H1 (cell line): ENCODE results near the gene RHOU. TPM values are rescaled to one million over a fixed set of nuclear protein-coding genes. Genes with fewer than 3 reads are reported as not detected.
A peak's percentile ranks its signal among the peaks of the same experiment; 100 is the strongest.
"Not testable (repeated sequence)": the region's sequence is repeated elsewhere in the genome, so short reads cannot be mapped to it uniquely, and the experiment has no call there.

Experiments
- CTCF ChIA-PET: fragments of 300-600 bp; sonication (Branson Sonifier 250); formaldehyde crosslinking; loops from one replicate; lab custom pipeline; 2021; ENCODE audit not compliant: partially characterized antibody; lab: Charles Lee
- POLR2A ChIA-PET: fragments of 300-600 bp; sonication (Branson Sonifier 250); formaldehyde crosslinking; loops from one replicate; lab custom pipeline; 2021; ENCODE audit warnings: inconsistent platforms; ENCODE audit not compliant: partially characterized antibody; lab: Charles Lee
- DNase-seq, 2 experiments: peaks; one replicate each; pipeline versions ENCODE4 v3.0.0 to v3.0.0-alpha.2; 2010 to 2022; ENCODE audit warnings: low spot score in 2 of 2, low read depth in 1 of 2, mixed read lengths in 1 of 2
- FAIRE-seq: peaks from 2 replicates; lab custom pipeline; 2011; peaks lifted over from hg19 to GRCh38; lab: Jason Lieb, UNC
- H2AFZ ChIP-seq: 2 replicates; pipeline ENCODE4 v1.8.1; 2012; ENCODE audit warnings: low read length, inconsistent platforms
- H2AK5ac ChIP-seq: 2 replicates; pipeline ENCODE4 v1.6.1; 2013; ENCODE audit warnings: low read depth, low read length
- H2BK120ac ChIP-seq: replicated peaks from 2 replicates; pipeline ENCODE3; 2013; ENCODE audit warnings: low read depth, low read length, inconsistent platforms
- H2BK12ac ChIP-seq: 2 replicates; pipeline ENCODE4 v1.6.1; 2013; ENCODE audit warnings: low read depth, low read length
- H2BK15ac ChIP-seq: 2 replicates; pipeline ENCODE4 v1.6.1; 2013; ENCODE audit warnings: low read length
- H2BK20ac ChIP-seq: 2 replicates; pipeline ENCODE4 v1.6.1; 2013; ENCODE audit warnings: low read length
- H2BK5ac ChIP-seq: 2 replicates; pipeline ENCODE4 v1.6.1; 2013; ENCODE audit warnings: low read depth, low read length
- H3K14ac ChIP-seq: 2 replicates; pipeline ENCODE4 v1.6.1; 2013; ENCODE audit warnings: inconsistent platforms; ENCODE audit not compliant: insufficient read length
- H3K18ac ChIP-seq: 2 replicates; pipeline ENCODE4 v1.6.1; 2013; ENCODE audit warnings: low read length; ENCODE audit errors: extremely low read depth
- H3K23ac ChIP-seq: 2 replicates; pipeline ENCODE4 v1.6.1; 2013; ENCODE audit warnings: inconsistent platforms; ENCODE audit not compliant: insufficient read length
- H3K23me2 ChIP-seq: 2 replicates; pipeline ENCODE4 v1.6.1; 2013; ENCODE audit warnings: low read depth, low read length
- H3K27ac ChIP-seq: 2 replicates; pipeline ENCODE4 v1.6.1; 2011; ENCODE audit warnings: low read depth, low read length, inconsistent platforms
- H3K27me3 ChIP-seq, 4 experiments: replicated peaks in 1 of 4; 1 replicate in 1 of 4; 2 replicates in 3 of 4; pipeline versions ENCODE4 v1.6.1 to v1.8.1; 2011 to 2013; ENCODE audit warnings: low read length in 3 of 4, mild to moderate bottlenecking in 3 of 4, inconsistent platforms in 2 of 4, mixed read lengths in 2 of 4, moderate library complexity in 1 of 4; ENCODE audit not compliant: control insufficient read depth in 3 of 4, insufficient read depth in 3 of 4; ENCODE audit errors: extremely low read depth in 1 of 4
- H3K36me3 ChIP-seq, 4 experiments: 2 replicates each; pipeline versions ENCODE4 v1.6.1 to v1.8.1; 2011 to 2013; ENCODE audit warnings: mild to moderate bottlenecking in 4 of 4, low read length in 3 of 4, moderate library complexity in 2 of 4, control low read depth in 1 of 4, inconsistent platforms in 1 of 4; ENCODE audit not compliant: insufficient read depth in 4 of 4, control insufficient read depth in 2 of 4
- H3K4ac ChIP-seq: replicated peaks from 2 replicates; pipeline ENCODE3; 2013; ENCODE audit warnings: low read length, low read depth, mixed read lengths, inconsistent platforms; ENCODE audit not compliant: insufficient read length
- H3K4me1 ChIP-seq, 4 experiments: replicated peaks in 1 of 4; 1 replicate in 1 of 4; 2 replicates in 3 of 4; pipeline versions ENCODE4 v1.6.1 to v1.8.1; 2011 to 2013; ENCODE audit warnings: low read length in 3 of 4, inconsistent platforms in 2 of 4, mixed read lengths in 1 of 4; ENCODE audit not compliant: insufficient read depth in 4 of 4, control insufficient read depth in 3 of 4
- H3K4me2 ChIP-seq, 2 experiments: 2 replicates each; pipeline versions ENCODE4 v1.6.1 to v1.8.1; 2011 to 2013; ENCODE audit warnings: low read depth in 2 of 2, low read length in 2 of 2, control low read depth in 1 of 2, inconsistent platforms in 1 of 2, mild to moderate bottlenecking in 1 of 2; ENCODE audit not compliant: insufficient read depth in 1 of 2
- H3K4me3 ChIP-seq, 4 experiments: fragments of 200-600, 300-600 bp in 1 of 4; sonication (generic), shearing (Covaris generic), sonication (Bioruptor Twin) in 1 of 4; 2 replicates each; pipeline versions ENCODE4 v1.5.1 to v1.8.1; 2011 to 2016; ENCODE audit warnings: low read length in 4 of 4, low read depth in 3 of 4, control low read depth in 2 of 4, inconsistent platforms in 2 of 4, mild to moderate bottlenecking in 2 of 4, mixed read lengths in 1 of 4, moderate library complexity in 1 of 4; ENCODE audit not compliant: insufficient read depth in 2 of 4; ENCODE audit errors: extremely low read depth in 1 of 4
- H3K56ac ChIP-seq: replicated peaks from 2 replicates; pipeline ENCODE3; 2013; ENCODE audit warnings: low read depth, mild to moderate bottlenecking, mixed read lengths, low read length, inconsistent platforms; ENCODE audit not compliant: insufficient read length
- H3K79me1 ChIP-seq: 2 replicates; pipeline ENCODE4 v1.6.1; 2013; ENCODE audit warnings: low read depth, low read length, control low read depth
- H3K79me2 ChIP-seq, 2 experiments: 2 replicates each; pipeline versions ENCODE4 v1.6.1 to v1.8.1; 2012 to 2013; ENCODE audit warnings: low read length in 2 of 2, mild to moderate bottlenecking in 2 of 2, inconsistent platforms in 1 of 2; ENCODE audit not compliant: insufficient read depth in 2 of 2, control insufficient read depth in 1 of 2
- H3K9ac ChIP-seq, 4 experiments: replicated peaks in 1 of 4; 1 replicate in 1 of 4; 2 replicates in 3 of 4; pipeline versions ENCODE4 v1.6.1 to v1.8.1; 2011 to 2013; ENCODE audit warnings: low read depth in 3 of 4, low read length in 3 of 4, control low read depth in 2 of 4, mild to moderate bottlenecking in 2 of 4, moderate library complexity in 2 of 4, inconsistent platforms in 1 of 4; ENCODE audit errors: extremely low read depth in 1 of 4
- H3K9me3 ChIP-seq, 2 experiments: 2 replicates each; pipeline versions ENCODE4 v1.6.1 to v1.8.1; 2012 to 2013; ENCODE audit warnings: mild to moderate bottlenecking in 2 of 2, moderate library complexity in 2 of 2, control low read depth in 1 of 2, inconsistent platforms in 1 of 2, low read depth in 1 of 2, low read length in 1 of 2, mixed read lengths in 1 of 2; ENCODE audit not compliant: insufficient read depth in 2 of 2
- H4K20me1 ChIP-seq, 2 experiments: replicated peaks in 1 of 2; 2 replicates each; pipeline versions ENCODE3 to v1.8.1; 2011 to 2013; ENCODE audit warnings: inconsistent platforms in 2 of 2, low read length in 2 of 2, mild to moderate bottlenecking in 1 of 2; ENCODE audit not compliant: insufficient read depth in 2 of 2, control insufficient read depth in 1 of 2
- H4K5ac ChIP-seq: 2 replicates; pipeline ENCODE4 v1.6.1; 2013; ENCODE audit warnings: low read length, low read depth, mixed read lengths, inconsistent platforms; ENCODE audit not compliant: insufficient read length
- H4K8ac ChIP-seq: 2 replicates; pipeline ENCODE4 v1.8.0; 2013; ENCODE audit warnings: mild to moderate bottlenecking, moderate library complexity, low read length, inconsistent platforms; ENCODE audit not compliant: insufficient read depth; ENCODE audit errors: extremely low read depth
- H4K91ac ChIP-seq: replicated peaks from 2 replicates; pipeline ENCODE3; 2013; ENCODE audit warnings: low read length, mixed read lengths, inconsistent platforms; ENCODE audit not compliant: insufficient read length
- CBX5 ChIP-seq: fragments of 300-800, 300-1000 bp; sonication (generic); IDR thresholded peaks from 2 replicates; pipeline ENCODE4 v1.7.1; 2016; ENCODE audit warnings: antibody characterized with exemption, low read length, low read depth
- CHD2 ChIP-seq: IDR thresholded peaks from 2 replicates; pipeline ENCODE4 v1.6.1; 2012; ENCODE audit warnings: low read length, improper control_type of control experiment
- HDAC2 ChIP-seq, 2 experiments: fragments of 300-600 bp in 1 of 2; sonication (generic) in 1 of 2; IDR thresholded peaks; 2 replicates each; pipeline ENCODE4 v1.6.1; 2011 to 2012; ENCODE audit warnings: low read depth in 2 of 2, low read length in 2 of 2, mild to moderate bottlenecking in 2 of 2, moderate library complexity in 2 of 2, borderline replicate concordance in 1 of 2, inconsistent platforms in 1 of 2
- POLR2AphosphoS5 ChIP-seq: IDR thresholded peaks from 2 replicates; pipeline ENCODE4 v1.6.1; 2011; ENCODE audit warnings: low read depth, low read length
- SP4 ChIP-seq: IDR thresholded peaks from 2 replicates; pipeline ENCODE4 v1.6.1; 2012; ENCODE audit warnings: low read length, inconsistent platforms
- WGBS, 2 experiments: shearing (Covaris generic) in 1 of 2; methylation state at CpG; one replicate each; pipeline versions ENCODE4 v1.1.6 to v1.1.7; 2013 to 2015; ENCODE audit warnings: low lambda C conversion rate in 2 of 2, mixed read lengths in 2 of 2, inconsistent platforms in 1 of 2, low coverage in 1 of 2, missing lambda C conversion rate in 1 of 2; ENCODE audit not compliant: insufficient replicate concordance in 2 of 2, insufficient coverage in 1 of 2, insufficient read length in 1 of 2; ENCODE audit errors: extremely low coverage in 1 of 2, missing lambda C conversion rate in 1 of 2; 5-methylcytosine and 5-hydroxymethylcytosine counted together
- polyA plus RNA-seq, 7 experiments: library from polyadenylated mRNA; depleted of rRNA in 3 of 7; stranded (reverse) in 5 of 7; unstranded in 2 of 7; fragments of >200 nt in 5 of 7; fragments of 200-250 nt in 2 of 7; gene quantifications; 1 replicate in 5 of 7; 2 replicates in 1 of 7; 4 replicates in 1 of 7; pipeline versions ENCODE4 v1.2.1 to v1.2.3, GENCODE V29; 2011 to 2013; ENCODE audit warnings: missing spikeins in 2 of 7, mixed read lengths in 2 of 7
- total RNA-seq: library from RNA; stranded (reverse); fragmentation: NEBNext Ultra II Directional; extraction: Animal tissue kit (Norgen Biotek cat#: 25700); gene quantifications from 2 replicates; pipeline ENCODE4 v1.2.1, GENCODE V29; 2021

The RHOU gene
- total and polyA plus RNA-seq, 2 of the 8 experiments (the other 6 are each of a cell fraction or from before 2014, with no cell fraction given), result 3.0 to 3.4 TPM

- TF ChIP-seq POLR2AphosphoS5 (no peak), HDAC2 (IDR thresholded peaks at IDR 0.05; ENCODE audit: borderline replicate concordance in 1 of 2, low read depth in 2 of 2, low read length in 2 of 2) (no peak), CBX5 (no peak), CHD2 (no peak), SP4 (no peak)
- TF ChIP-seq, all 59 proteins: peak for 0
Measured at GRCh38 chr1:228772516-228773212, 37.4 kb downstream of the RHOU start (continued).

DNA sequence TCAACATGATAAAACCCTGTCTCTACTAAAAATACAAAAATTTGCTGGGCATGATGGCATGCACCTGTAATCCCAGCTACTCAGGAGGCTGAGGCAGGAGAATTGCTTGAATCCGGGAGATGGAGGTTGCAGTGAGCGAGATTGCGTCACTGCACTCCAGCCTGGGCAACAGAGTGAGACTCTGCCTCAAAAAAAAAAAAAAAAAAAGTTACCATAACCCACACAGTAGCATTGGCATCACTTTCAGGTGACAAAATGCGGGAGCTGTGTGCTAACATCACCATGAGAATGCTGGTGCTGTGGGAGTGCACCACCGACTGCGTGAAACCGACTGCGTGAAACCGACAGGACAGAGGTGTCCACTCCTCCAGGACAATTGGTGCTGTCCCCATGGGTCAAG, 40.7 kb downstream of the RHOU start:
- H4K91ac ChIP-seq, H3K4me2 ChIP-seq, POLR2A ChIA-PET, H3K79me2 ChIP-seq, H3K27me3 ChIP-seq, DNase-seq, H3K14ac ChIP-seq, H3K18ac ChIP-seq, H3K9ac ChIP-seq, H3K4me1 ChIP-seq, H2AK5ac ChIP-seq, H3K4me3 ChIP-seq, H3K79me1 ChIP-seq, H4K8ac ChIP-seq, H2AFZ ChIP-seq, H2BK15ac ChIP-seq, H3K23me2 ChIP-seq, H3K27ac ChIP-seq, H2BK5ac ChIP-seq, H3K56ac ChIP-seq, H2BK120ac ChIP-seq, FAIRE-seq, H4K5ac ChIP-seq, H4K20me1 ChIP-seq, H3K36me3 ChIP-seq, CTCF ChIA-PET, H3K9me3 ChIP-seq, H3K4ac ChIP-seq, H2BK20ac ChIP-seq: not testable (repeated sequence)
- Histone ChIP-seq H3K23ac (peak overlapping the region; percentile 85), H2BK12ac (0 out of 2 replicates have a peak overlapping the region, but pooled peaks have one; percentile 29)
- WGBS, 2 experiments, result 85% methylated on average over 9 of the region's 9 CpGs; no CpG with 5 or more reads in 1 of the 2 experiments
